BLaER1 treated with 17β-estradiol and CSF1 and Interleukin-3, amounts not matched to agents 10 nM and 100 nM (cell line): ENCODE measurements around the gene LRFN3.

ENCODE experiments used
- H3K27ac ChIP-seq, 11 experiments: shearing (Covaris generic); formaldehyde crosslinking; 2 replicates each; pipeline ENCODE4 v1.8.1; 2022
- H3K27me3 ChIP-seq, 11 experiments: shearing (Covaris generic); formaldehyde crosslinking; 2 replicates each; pipeline ENCODE4 v1.8.1; 2022
- H3K36me3 ChIP-seq, 11 experiments: shearing (Covaris generic); formaldehyde crosslinking; 2 replicates each; pipeline ENCODE4 v1.8.1; 2022
- H3K4me1 ChIP-seq, 10 experiments: shearing (Covaris generic); formaldehyde crosslinking; 2 replicates each; pipeline ENCODE4 v1.8.1; 2022
- H3K4me2 ChIP-seq, 11 experiments: shearing (Covaris generic); formaldehyde crosslinking; 2 replicates each; pipeline ENCODE4 v1.8.1; 2022
- H3K4me3 ChIP-seq, 10 experiments: shearing (Covaris generic); formaldehyde crosslinking; 2 replicates each; pipeline ENCODE4 v1.8.1; 2022
- H3K9ac ChIP-seq, 11 experiments: shearing (Covaris generic); formaldehyde crosslinking; 2 replicates each; pipeline ENCODE4 v1.8.1; 2022
- H3K9me3 ChIP-seq, 11 experiments: shearing (Covaris generic); formaldehyde crosslinking; replicated peaks in 1 of 11; 2 replicates each; pipeline ENCODE4 v1.8.1; 2022
- H4K20me1 ChIP-seq, 11 experiments: shearing (Covaris generic); formaldehyde crosslinking; 2 replicates each; pipeline ENCODE4 v1.8.1; 2022
- Cebpa-rat ChIP-seq, 11 experiments: shearing (Covaris generic); IDR thresholded peaks; 2 replicates each; pipeline ENCODE4 v1.8.1; 2022

Gene LRFN3

GRCh38 chr19:35895911-35896642 lies 40.1 kb upstream of the LRFN3 start:
- no peak for TF ChIP-seq Cebpa-rat (IDR thresholded peaks at IDR 0.05)
- H4K20me1 ChIP-seq = peaks cover 0 to 86% (median 72%) of the 10 kb centered on the region in 11 experiments; a peak in 17 of 22 replicates
- peak overlapping the region in 5 of 11 experiments; percentile 28 to 100 (median 89); a peak in 8 of 22 replicates for H3K4me2 ChIP-seq
- H3K4me1 ChIP-seq = peaks cover 18 to 60% (median 32%) of the 10 kb centered on the region in 10 experiments
- no peaks in the 10 kb centered on the region for H3K9me3 ChIP-seq
- H3K9ac ChIP-seq = peak overlapping the region in 5 of 11 experiments; percentile 23 to 90 (median 53); a peak in 7 of 22 replicates
- H3K36me3 ChIP-seq = peaks cover 59 to 82% (median 76%) of the 10 kb centered on the region in 11 experiments
- H3K27ac ChIP-seq = no peak overlapping the region; a peak in 1 of 22 replicates
- H3K27me3 ChIP-seq = no peaks in the 10 kb centered on the region
- H3K4me3 ChIP-seq = peak overlapping the region in 4 of 10 experiments; percentile 11 to 94 (median 86); a peak in 5 of 20 replicates

DNA sequence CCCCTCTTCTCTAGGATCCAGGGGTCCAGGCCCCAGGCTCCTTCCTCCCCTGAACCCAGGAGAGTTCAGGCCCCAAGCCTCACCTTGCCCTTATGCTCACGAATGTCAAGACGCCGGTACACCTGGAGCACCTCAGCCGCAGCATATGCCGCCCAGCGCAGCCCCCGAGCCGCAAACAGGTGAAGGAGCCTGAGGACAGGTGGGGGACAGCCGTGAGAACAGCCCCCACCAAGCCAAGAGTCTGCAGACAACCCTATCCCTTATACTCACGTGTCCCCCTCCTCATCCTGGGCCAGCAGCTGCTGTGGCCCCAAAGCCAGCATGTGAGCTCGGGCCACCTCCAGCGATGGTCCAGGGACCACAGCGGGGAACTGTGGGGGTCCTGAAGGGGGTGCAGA lies 39.5 kb upstream of the LRFN3 start:
- no peaks in the 10 kb centered on the region for H3K9me3 ChIP-seq
- no peak for TF ChIP-seq Cebpa-rat (IDR thresholded peaks at IDR 0.05)
- peak overlapping the region in 5 of 11 experiments; percentile 89 to 100 (median 97); a peak in 9 of 22 replicates for H3K4me2 ChIP-seq
- H3K4me3 ChIP-seq = peak overlapping the region in 4 of 10 experiments; percentile 86 to 94 (median 90); a peak in 7 of 20 replicates
- peaks cover 0 to 80% (median 68%) of the 10 kb centered on the region in 11 experiments; a peak in 17 of 22 replicates for H4K20me1 ChIP-seq
- H3K4me1 ChIP-seq = peaks cover 24 to 65% (median 37%) of the 10 kb centered on the region in 10 experiments
- H3K9ac ChIP-seq = peak overlapping the region in 7 of 11 experiments; percentile 0 to 92 (median 88); a peak in 8 of 22 replicates
- peak overlapping the region in 2 of 11 experiments; percentile 29 to 98; a peak in 1 of 22 replicates for H3K27ac ChIP-seq
- peaks cover 56 to 76% (median 71%) of the 10 kb centered on the region in 11 experiments for H3K36me3 ChIP-seq
- no peaks in the 10 kb centered on the region for H3K27me3 ChIP-seq

DNA sequence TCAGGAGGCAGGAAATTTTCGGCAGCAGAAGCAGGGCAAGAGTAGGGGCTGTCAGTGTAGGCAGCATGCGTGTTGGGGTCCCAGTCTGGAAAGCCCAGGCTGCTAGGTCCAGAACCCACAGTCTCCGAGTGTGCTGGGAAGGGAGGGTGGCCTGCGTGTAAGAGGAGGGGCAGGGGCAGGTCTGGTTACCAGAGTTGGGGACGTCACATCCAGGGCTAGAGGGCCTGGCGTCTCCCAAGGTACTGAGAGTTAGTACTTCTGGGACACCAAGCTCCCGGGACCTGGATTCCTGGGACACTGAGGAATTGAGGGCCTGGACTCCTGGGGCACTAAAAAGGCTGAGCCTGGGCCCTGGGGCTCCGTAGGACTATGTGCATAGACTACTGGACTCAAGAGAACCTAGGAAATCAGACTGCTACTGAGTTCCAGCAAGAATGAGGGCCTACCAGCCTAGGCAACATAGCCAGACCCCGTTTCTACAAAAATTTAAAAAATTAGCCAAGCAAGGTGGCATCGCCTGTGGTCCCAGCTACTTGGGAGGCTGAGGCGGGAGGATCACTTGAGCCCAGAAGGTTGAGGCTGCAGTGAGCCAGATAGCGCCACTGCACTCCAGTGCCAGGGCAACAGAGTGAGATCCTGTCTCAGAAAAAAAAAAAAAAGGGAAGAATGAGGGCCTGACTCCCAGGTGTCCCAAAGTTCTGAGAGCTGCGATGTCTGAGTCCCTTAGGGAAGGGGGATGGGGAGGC lies 38.3 kb upstream of the LRFN3 start:
- H3K4me3 ChIP-seq = peak overlapping the region; percentile 78 to 95 (median 86)
- peak overlapping the region; percentile 85 to 99 (median 96); a peak in 21 of 22 replicates for H3K27ac ChIP-seq
- H3K36me3 ChIP-seq = peaks cover 44 to 64% (median 58%) of the 10 kb centered on the region in 11 experiments
- H3K9ac ChIP-seq = peak overlapping the region; percentile 85 to 92 (median 90)
- H4K20me1 ChIP-seq = peaks cover 0 to 68% (median 57%) of the 10 kb centered on the region in 11 experiments; a peak in 17 of 22 replicates
- no peaks in the 10 kb centered on the region for H3K9me3 ChIP-seq
- H3K27me3 ChIP-seq = no peaks in the 10 kb centered on the region
- peaks cover 36 to 72% (median 50%) of the 10 kb centered on the region in 10 experiments for H3K4me1 ChIP-seq
- peak overlapping the region; percentile 89 to 100 (median 97) for H3K4me2 ChIP-seq
- no peak for TF ChIP-seq Cebpa-rat (IDR thresholded peaks at IDR 0.05)

GRCh38 chr19:35898499-35898809 lies 37.7 kb upstream of the LRFN3 start:
- Histone ChIP-seq H4K20me1 (peaks cover 0 to 62% (median 52%) of the 10 kb centered on the region in 11 experiments; a peak in 17 of 22 replicates), H3K36me3 (peaks cover 38 to 58% (median 53%) of the 10 kb centered on the region in 11 experiments), H3K27ac (peak overlapping the region; percentile 85 to 99 (median 96)), H3K27me3 (no peaks in the 10 kb centered on the region), H3K4me2 (peak overlapping the region; percentile 89 to 100 (median 97)), H3K4me1 (peaks cover 42 to 75% (median 56%) of the 10 kb centered on the region in 10 experiments), H3K9me3 (no peaks in the 10 kb centered on the region), H3K9ac (peak overlapping the region; percentile 85 to 92 (median 90)), H3K4me3 (peak overlapping the region; percentile 78 to 95 (median 86))
- TF ChIP-seq Cebpa-rat (IDR thresholded peaks at IDR 0.05) = no peak

- H3K9me3 ChIP-seq = no peaks in the 10 kb centered on the region
- peaks cover 0 to 50% (median 39%) of the 10 kb centered on the region in 11 experiments; a peak in 17 of 22 replicates for H4K20me1 ChIP-seq
- H3K36me3 ChIP-seq = peaks cover 27 to 52% (median 40%) of the 10 kb centered on the region in 11 experiments
- TF ChIP-seq Cebpa-rat (IDR thresholded peaks at IDR 0.05) = no peak
- peak overlapping the region; percentile 85 to 92 (median 90) for H3K9ac ChIP-seq
- H3K4me2 ChIP-seq = peak overlapping the region; percentile 89 to 100 (median 99)
- H3K4me3 ChIP-seq = peak overlapping the region; percentile 78 to 95 (median 86)
- peak overlapping the region; percentile 85 to 99 (median 96) for H3K27ac ChIP-seq
- H3K27me3 ChIP-seq = no peaks in the 10 kb centered on the region
- peaks cover 53 to 76% (median 66%) of the 10 kb centered on the region in 10 experiments for H3K4me1 ChIP-seq
Observed at GRCh38 chr19:35899547-35900214, 36.5 kb upstream of the LRFN3 start.

DNA sequence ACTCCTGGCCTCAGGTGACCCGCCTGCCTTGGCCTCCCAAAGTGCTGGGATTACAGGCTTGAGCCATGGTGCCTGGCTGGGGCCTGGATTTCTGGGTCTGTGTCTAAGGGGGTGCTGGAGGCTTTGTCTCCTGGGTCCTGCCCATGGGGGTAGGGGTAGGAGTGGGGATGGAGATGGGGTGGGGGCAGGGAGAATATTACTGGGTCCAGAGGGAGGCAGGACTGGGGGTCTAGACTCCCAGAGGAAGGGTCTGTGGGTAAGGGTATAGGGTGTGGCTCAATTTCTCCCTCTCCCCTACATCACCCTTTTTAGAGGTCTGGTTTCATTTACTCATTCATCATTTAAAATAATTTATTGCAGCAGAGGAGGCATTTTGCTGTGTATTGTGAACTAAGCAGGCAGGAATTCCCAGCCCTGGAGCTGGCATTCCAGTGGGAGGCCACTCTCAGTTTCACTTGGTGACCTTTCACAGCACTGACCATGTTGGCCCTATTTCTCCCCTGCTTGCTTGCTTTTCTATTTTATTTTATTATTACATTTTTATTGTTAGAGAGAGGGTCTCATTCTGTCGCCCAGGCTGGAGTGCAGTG lies 35.0 kb upstream of the LRFN3 start:
- H4K20me1 ChIP-seq = peaks cover 0 to 35% (median 26%) of the 10 kb centered on the region in 11 experiments; a peak in 17 of 22 replicates
- H3K9ac ChIP-seq = peak overlapping the region; percentile 85 to 92 (median 90)
- no peak for TF ChIP-seq Cebpa-rat (IDR thresholded peaks at IDR 0.05)
- H3K27me3 ChIP-seq = no peaks in the 10 kb centered on the region
- H3K4me1 ChIP-seq = peaks cover 67 to 80% (median 75%) of the 10 kb centered on the region in 10 experiments
- peak overlapping the region; percentile 78 to 95 (median 86); a peak in 18 of 20 replicates for H3K4me3 ChIP-seq
- peak overlapping the region; percentile 85 to 99 (median 96) for H3K27ac ChIP-seq
- H3K36me3 ChIP-seq = peaks cover 13 to 50% (median 26%) of the 10 kb centered on the region in 11 experiments
- H3K9me3 ChIP-seq = no peaks in the 10 kb centered on the region
- H3K4me2 ChIP-seq = peak overlapping the region; percentile 89 to 100 (median 99)

DNA sequence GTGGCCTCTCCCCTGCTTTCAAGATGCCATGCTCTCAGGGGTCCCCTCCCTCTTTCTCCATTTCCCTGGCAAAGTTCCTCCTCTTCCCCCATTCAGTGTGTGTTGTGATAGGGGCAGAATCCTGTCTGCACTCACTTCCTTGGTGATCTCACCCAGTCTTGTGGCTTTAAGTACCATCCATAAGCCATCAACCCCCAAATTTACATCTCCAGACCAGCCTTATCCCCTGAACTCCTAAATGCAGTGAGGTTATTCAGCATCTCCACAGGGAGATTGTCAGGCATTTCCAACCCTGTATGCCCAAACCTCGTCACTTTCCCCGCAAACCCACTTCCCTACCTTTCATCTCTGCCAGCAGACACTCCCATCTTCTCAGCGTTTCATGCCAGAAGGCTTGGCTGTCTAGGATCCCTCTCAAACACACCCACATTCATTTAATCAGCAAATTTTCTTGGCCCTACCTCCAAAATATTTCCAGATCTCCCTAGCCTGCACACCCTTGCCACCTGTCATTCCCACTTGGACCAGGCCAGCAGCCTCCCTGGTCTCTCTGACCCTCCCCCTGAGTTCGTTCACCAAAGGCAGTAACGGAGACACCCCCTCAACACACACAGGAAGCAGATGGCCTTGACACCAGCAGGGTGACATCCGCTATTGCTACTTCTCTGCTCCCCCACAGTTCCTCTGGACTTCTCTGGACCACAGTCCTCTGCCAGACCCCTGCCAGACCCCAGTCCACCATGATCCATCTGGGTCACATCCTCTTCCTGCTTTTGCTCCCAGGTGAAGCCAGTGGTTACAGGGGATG lies 34.1 kb upstream of the LRFN3 start, which contains the start of gene HCST:
HCST (plus strand) TSS at position 676 of the 808 bp plus-strand sequence; CDS start at position 741, 65 bp downstream.
- no peak for TF ChIP-seq Cebpa-rat (IDR thresholded peaks at IDR 0.05)
- Histone ChIP-seq H3K9ac (peak within 1 kb of the TSS; percentile 85 to 92 (median 90)), H3K36me3 (peaks cover 4 to 50% (median 17%) of the 10 kb centered on the region in 11 experiments), H3K27me3 (no peaks in the 10 kb centered on the region), H3K9me3 (no peaks in the 10 kb centered on the region), H3K4me3 (peak within 1 kb of the TSS; percentile 43 to 95 (median 86)), H3K27ac (peak within 1 kb of the TSS; percentile 85 to 99 (median 96)), H4K20me1 (peaks cover 0 to 26% (median 17%) of the 10 kb centered on the region in 11 experiments; a peak in 16 of 22 replicates), H3K4me2 (peak within 1 kb of the TSS; percentile 89 to 100 (median 99)), H3K4me1 (peaks cover 71 to 84% (median 77%) of the 10 kb centered on the region in 10 experiments)
